Stimulated activated CD4-positive, alpha-beta T cell treated with anti-CD3 and anti-CD28 coated beads, Interleukin-2, amount 100 ng/mL, for 24 hours (primary cell): ENCODE data around the gene FAM53A.
"Not testable (repeated sequence)": the region's sequence is repeated elsewhere in the genome, so short reads cannot be mapped to it uniquely, and the experiment has no call there.

Experiments used
- DNase-seq, 2 donors: peaks; one replicate each; pipeline ENCODE4 v3.0.0-alpha.2; 2020

The FAM53A gene

DNA sequence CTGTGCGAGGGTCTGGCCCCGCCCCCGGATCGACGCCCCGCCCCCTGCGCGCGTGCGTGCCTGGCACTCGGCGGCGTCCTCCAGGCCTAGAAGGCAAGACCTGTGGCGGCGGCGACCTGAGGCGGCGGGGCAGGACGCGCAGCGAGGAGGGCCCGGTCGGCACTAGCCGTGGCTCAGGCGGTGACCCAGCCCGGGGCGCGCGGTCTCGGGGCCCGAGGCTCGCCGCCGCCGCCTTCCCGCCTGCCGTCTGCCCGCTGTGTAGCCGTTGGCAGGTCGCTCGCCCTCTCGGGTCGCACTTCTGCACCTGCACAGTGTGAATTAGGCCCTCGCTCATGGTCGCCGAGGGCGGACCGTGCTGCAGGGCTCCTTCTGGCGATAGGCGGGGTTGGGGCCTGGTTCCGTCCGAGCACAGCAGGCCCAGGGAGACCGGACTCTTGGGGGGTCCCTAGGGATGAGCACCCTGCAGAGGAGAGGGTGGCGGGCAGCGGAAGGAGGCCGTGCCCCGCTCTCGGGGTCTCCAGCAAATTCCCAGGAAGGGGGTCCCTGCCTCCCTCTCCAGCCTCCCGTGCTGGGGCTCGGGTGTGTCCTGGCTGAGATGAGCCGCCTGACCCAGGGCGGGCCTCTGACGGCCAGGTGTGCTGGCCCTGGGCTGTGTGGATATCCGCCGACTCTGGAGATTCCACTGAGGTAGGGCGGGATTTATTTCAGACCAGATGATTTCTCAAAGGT is 557 bp upstream of the FAM53A start:
- peak; percentile 95 to 98 for DNase-seq

DNA sequence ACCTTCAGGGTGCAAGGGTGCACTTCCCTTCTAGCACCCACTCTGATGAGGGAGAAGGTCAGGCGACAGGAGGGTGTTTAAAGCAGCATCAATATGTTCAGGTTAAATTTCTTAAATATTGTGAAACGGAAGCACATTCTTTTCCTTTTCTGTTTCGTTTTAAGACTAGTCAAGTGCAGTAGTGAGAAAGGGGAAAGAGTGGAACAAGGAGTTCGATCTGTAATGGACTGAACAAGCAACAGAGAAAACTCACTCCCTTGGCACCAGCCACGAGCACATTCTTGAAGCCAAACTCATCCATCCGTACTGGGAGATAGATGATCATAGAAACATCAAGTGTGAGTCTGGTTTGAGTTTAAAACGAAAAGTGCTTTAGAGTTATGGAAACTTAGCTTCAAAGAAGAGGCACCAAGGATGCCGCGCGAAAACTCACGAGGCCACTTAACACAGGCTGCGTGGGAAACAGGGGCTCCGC is 815 bp downstream of the FAM53A start:
- no peak for DNase-seq

- DNase-seq = no peak
Measured at GRCh38 chr4:1682860-1683259, 1.3 kb downstream of the FAM53A start.

DNA sequence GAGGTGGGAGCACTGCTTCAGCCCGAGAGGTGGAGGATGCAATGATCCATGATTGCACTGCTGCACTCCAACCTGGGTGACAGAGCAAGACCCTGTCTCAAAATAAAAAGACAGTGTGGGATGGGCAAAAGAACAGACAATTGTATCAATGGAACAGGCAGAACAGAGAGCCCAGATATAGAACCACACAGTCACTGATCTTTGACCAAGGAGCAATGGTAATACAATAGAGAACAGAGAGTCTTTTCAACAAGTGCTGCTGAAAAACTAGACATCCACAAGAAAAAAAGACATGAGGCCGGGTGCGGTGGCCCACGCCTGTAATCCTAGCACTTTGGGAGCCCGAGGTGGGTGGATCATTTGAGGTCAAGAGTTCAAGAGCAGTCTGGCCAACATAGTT is 5.9 kb downstream of the FAM53A start:
- no peak for DNase-seq

DNA sequence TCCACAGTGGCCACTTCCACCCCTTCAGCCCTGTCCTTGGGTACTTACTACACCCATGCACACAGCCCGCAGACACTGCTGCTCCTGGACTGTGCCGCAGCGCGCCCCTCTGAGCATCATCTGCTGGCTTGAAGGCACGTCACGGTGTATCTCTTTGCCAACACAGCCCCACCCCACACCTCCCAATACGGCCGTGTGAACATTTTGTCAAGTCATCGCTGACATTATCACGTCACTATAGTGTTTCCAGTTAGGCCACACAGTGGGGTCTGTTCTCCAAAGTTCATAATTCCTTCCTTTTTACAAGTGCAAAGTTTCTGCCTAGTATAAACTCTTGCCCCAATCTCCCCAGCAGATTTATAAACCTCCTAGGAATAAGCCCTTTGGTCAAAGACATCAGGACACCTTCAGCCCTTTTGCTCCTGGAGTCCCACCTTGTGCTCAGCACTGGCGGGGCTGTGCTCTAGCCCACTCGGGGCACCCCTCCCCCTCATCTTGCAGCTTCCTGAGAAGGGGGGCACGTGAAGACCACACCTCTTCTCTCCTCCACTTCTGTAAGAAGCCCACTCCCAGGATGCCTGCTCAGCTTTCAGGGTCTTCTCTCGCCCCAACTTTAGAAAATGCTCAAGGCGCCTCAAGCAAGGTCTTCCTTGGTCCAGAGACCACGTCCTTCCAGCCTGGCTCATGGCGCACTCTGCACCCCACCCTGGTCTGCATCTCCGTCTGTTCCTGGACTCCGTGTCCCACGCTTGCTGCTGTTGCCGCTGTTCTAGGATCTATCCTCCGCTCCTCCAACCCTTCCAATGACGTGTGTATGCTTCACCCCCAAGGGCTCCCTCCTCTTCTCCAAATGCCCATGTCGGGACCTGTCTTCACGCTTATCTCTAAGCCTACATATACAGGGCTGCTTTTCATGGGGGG is 7.2 kb downstream of the FAM53A start:
- no peak for DNase-seq

- no peak for DNase-seq
Measured at GRCh38 chr4:1675802-1676137, 8.3 kb downstream of the FAM53A start.

DNA sequence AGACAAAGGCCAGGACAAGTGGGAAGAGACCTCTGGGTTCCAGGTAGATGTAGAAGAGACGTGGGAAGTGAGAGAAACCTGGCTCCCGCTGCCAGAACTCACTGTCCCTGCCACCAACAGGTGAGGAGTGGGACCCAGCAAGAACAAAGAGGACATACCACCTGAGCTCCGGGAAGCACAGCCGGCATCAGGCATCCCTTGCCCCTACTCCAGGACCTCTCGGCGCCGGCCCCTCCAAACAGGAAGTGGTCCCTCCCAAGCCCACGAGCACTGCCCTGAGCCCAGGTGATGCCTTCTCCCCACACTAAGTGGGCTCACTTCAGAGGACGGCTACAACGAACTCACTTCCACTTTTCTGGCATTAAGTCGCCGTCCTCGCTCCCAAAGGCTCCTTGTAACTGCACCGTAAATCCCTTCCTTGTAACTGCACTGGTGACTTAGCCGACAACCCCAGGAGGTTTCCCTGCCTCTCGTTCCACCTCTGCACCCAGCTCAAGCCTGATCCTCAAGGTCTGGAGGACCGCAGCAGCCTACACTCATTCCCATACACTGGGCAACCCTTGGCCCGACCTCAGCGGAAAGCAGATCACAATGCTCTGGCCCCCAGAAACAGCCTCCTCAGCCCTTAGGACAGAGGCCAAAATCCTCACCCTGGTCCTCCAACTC is 8.8 kb downstream of the FAM53A start:
- no peak for DNase-seq

- DNase-seq = no peak
Measured at GRCh38 chr4:1674682-1675081, 9.4 kb downstream of the FAM53A start.

GRCh38 chr4:1673671-1674070 is 10.4 kb downstream of the FAM53A start:
- no peak for DNase-seq

GRCh38 chr4:1671011-1671410 is 13.1 kb downstream of the FAM53A start:
- DNase-seq = not testable (repeated sequence)

DNA sequence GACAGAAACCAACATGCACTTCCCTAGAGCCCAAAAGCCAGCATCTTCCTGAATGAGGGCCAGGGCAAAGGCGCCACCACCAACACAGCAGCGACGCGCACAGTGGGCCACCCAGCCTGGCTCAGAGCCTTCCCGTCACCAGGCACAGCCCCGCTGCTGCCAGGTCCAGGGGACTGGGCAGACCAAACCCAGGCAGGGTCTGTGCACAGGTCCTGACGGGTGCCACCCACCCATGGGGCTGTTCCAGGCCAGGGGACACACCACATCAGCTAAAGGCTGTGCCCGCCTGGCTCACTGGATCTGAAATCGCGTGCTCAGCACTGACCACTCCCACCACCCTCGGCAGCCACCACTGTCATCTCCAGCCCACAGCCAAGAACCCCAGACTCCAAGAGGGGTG is 13.8 kb downstream of the FAM53A start:
- no peak for DNase-seq

- DNase-seq = no peak
Measured at GRCh38 chr4:1669850-1670249, 14.3 kb downstream of the FAM53A start.

- no peak for DNase-seq
Measured at GRCh38 chr4:1669270-1669669, 14.8 kb downstream of the FAM53A start.

- DNase-seq = no peak
Measured at GRCh38 chr4:1668488-1668840, 15.6 kb downstream of the FAM53A start.

- no peak for DNase-seq
Measured at GRCh38 chr4:1667273-1667672, 16.8 kb downstream of the FAM53A start.

GRCh38 chr4:1666391-1666790 is 17.7 kb downstream of the FAM53A start:
- no peak for DNase-seq

DNA sequence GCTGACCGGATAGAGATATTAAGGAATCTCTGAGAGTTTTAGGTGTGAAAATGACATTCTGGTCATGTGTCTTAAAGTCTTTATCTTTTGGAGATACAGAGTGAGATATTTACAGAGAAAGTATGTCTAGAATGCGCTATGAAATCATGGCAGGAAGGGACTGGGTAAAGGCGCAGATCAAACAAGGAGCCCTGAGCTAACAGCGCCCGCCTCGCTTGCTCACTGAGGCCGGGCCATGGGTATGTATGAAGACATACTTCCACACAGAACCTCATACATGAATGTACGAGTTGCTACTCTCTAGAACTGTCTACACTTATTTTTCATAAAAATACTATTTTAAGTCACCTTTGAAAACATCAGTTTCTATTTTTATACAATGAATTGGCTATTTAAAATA is 20.0 kb downstream of the FAM53A start:
- DNase-seq = no peak

DNA sequence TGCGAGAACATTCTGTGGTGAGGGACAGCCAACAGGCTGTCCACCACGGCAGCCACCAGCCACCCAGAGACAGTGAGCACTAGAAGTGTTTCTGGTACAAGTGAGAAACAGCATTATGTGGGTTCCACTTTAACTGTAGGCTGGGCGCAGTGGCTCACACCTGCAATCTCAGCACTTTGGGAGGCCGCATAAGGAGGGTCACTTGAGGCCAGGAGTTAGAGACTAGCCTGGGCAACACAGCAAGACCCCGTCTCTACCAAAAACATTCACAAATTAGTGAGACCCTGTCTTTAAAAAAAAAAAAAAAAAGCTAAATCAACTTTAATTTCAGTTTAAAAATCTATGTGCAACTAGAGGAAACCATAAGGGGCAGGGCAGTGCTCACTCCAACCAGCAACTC is 20.6 kb downstream of the FAM53A start:
- DNase-seq = no peak

GRCh38 chr4:1661695-1662094 is 22.4 kb downstream of the FAM53A start:
- DNase-seq = no peak

- no peak for DNase-seq
Measured at GRCh38 chr4:1660948-1661677, 23.0 kb downstream of the FAM53A start.

- DNase-seq = no peak
Measured at GRCh38 chr4:1659104-1660043, 24.7 kb downstream of the FAM53A start.

GRCh38 chr4:1658581-1658980 is 25.5 kb downstream of the FAM53A start:
- no peak for DNase-seq
